HG03558 (cell line): Measurements from ENCODE around the gene ANG.
"Not testable (repeated sequence)": the region's sequence is repeated elsewhere in the genome, so short reads cannot be mapped to it uniquely, and the experiment has no call there.

Experiments used
- ATAC-seq: cut with Tn5 transposase; IDR thresholded peaks from one replicate; pipeline ENCODE4 v1.9.1; 2021; ENCODE audit warnings: moderate number of reproducible peaks; ENCODE audit not compliant: unreplicated experiment; ENCODE audit errors: extremely low read depth

The ANG gene

DNA sequence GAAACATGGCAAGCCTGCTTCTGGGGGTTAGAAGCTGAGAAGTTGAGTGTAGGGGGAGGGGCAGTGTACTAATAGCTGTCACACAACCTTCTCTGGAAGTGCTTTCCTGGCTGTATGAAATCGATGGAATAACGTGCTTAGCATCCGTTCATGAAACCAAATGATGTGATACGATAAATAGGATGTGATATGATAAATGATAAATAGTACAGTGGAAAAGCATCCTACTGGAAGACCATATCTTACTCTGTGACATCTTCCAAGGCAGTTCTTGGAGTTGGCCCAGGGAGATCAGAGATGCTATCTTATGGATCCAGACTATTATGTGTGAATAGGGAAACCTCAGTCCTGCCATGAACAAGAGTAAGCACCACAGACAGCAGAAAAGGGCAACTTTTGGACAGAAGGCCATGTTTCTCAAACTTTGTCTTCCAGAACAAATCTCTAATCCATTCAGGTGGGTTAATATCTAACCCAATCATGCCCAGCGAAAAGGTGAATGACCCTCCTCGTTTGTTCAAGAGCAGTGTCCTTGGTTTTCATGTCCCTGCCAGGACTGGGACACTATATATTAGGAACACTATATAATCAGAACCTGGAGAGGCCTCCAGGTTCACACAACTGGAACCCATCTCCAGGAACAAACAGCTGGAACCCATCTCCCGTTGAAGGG is at the start of gene ANG:
ANG (plus strand) TSS at position 598 of the 673 bp plus-strand sequence. CDS start 4,801 bp downstream, outside the sequence.
- no peak for ATAC-seq

DNA sequence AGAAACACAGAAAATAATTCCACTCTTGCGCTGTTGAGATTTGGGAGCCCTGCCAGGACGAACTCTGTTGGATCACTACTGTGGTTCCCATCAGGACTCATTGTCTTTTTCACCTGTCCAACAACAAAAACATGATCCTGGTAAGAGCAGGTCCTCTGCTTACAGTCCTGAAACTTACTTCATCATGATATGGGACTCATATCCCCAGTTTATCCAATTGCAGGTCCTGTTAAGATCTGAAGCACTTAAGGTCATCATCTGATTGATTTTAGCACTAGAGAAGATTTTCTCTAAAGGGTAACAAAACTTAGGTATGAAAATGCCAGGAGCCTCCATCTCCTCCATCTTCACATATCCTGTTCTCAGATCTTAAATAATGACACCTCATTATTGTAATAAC is 47.0 kb upstream of the ANG start, which contains the start of gene OR6S1:
OR6S1 (minus strand) TSS at position 101 of the 400 bp plus-strand sequence; CDS start at position 101, 0 bp downstream.
- no peak for ATAC-seq

DNA sequence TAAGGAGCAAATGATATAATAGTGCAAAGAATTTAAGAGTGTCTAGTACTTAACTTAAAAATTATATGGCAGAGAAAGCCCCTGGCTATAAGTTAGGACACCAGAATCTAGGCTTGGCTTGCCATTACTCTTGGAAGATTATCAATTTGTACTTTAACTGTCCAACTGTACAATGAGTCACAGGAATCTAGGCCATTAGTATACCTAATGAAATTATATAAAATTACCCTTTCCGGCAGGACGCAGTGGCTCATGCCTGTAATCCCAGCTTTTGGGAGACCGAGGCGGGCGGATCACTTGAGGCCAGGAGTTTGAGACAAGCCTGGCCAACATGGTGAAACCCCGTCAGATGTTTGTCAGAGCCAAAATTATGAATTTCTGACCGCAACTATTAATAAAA is 46.4 kb upstream of the ANG start:
- no peak for ATAC-seq

DNA sequence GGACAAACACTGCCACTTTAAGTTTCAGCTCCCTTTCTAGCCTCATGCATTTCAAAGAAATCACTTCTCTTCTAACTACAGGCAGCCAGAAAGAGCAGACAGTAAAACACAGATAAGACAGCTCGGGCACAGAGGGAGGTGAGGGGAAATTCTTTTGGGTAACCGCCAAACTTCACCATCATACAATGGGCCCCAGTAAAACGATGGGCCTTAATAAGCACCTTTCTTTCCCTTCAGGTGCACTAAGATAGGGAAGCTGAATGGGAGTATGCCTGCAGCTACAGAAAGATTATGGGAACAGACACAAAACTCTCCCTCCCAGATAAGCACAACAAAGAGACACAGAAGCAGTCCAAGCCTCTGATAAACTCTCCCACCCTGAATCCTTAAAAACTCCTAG is 45.8 kb upstream of the ANG start:
- not testable (repeated sequence) for ATAC-seq

DNA sequence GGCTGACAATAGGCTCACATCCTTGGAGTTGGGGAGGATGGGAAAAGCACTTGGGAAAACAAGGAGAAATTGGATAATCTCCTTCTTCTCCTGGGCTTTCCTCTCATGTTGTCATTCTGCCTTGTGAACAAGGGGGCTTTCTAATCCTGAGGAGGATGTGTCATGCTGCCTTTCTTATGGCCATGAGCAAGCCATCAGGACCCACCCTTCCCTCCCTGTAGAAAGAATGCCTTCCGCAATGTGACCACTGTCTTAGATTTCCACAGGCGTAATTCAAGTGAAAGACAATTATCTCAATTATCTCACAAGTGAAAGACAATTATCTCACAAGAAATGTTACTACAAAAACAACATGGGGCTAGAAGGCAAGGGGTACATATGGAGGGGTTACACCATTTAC is 44.0 kb upstream of the ANG start:
- ATAC-seq, result no peak

DNA sequence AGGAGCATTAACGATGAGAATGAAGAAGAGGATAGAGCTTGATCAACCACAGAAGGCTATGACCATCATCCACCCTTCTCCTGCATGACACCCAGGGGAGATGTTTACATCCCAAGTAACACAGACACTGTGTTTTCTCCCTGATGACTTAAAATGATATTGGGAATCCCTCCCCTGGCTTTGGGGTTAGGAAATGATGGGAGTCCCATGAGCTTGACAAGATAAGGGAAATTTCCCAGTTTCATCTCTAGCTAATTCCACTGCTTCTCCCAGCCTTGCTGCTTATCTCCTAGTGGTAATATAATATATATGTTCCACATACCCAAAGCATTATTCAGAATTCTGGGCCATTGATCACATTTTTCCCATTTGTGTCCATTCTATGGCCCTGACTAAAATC is 43.1 kb upstream of the ANG start:
- ATAC-seq, result no peak

DNA sequence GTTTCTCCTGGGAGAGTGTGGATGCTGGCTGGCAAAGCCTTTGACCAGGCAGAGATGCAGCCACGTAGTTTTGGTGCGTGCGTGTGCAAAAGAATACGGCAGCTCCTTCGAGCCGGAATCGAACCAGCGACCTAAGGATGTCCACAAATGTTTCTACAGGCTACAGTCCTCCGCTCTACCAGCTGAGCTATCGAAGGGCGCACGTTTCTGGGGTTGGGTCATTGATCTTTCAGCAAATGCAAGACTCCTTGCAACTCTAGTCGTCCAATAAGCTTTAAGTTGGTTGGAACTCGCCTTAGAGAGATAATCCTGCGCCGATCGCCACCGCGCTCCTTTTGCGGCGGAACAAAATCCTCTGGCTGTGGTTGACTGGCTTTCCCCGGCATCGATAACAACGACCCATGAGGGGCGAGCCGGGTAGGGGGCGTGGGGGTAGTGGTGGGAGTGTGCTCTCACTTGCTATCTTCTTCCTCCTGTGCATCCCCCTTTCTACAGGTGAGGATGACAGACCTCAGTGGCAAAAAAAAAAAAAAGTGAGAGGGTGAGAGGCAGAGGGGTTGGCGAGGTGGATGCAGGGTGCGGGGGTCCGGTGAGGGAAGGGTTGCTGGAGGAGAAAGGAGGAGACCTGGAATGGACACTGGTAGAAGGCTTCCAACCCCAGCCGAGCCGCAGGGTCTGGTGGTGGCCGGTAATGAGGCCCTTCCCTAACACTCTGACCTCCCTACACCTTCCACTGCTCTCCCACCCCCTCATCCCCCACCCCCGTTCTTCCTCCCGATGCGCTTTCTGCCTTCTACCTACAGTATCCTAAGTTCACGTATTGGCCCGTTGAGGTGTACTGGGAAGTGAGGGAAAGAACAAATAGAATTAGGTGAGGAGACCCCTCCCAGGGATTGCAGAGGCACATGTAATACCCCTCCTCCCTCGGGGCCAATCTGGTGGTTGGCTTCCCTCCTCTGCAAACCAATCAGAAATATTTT is 35.3 kb upstream of the ANG start:
- peak; percentile 51 for ATAC-seq

DNA sequence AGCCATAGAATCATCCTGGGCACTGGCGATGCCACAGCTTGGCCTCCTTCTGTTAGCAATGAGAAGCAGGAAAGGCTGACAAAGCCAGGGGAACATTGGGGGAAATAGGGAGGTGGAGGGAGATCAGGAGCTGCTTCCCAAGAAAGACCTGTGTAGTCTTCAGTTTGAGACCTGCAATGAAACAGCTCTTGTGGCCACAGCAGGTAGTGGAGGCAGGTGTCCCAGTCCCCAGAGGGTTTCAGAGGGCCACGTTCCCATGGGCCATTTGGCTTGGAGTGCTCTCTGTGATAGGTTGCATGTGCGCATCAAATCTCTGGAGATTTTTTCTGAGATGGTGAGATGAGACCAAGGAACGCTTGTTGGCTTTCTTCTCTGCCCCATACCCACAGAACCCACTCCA is 32.7 kb upstream of the ANG start:
- no peak for ATAC-seq

DNA sequence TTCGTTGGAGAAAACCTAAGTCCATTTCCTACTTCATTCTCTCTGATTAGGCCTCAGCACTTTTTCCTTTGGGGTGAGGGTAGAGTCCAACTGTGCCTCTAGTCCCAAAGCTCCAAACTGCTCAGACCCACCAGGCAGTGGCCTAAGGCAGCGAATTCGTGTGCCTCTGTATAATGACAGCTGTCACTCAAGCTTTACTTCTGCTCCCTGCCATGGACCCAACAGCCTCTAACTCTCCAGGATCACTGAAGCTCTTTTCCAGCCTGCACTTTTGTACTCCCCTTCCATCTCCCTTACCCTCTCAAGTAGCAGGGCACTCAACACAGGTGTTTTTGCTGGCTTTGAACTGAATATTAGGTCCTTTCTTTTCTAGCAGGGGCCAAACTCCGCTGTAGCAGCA is 32.3 kb upstream of the ANG start:
- no peak for ATAC-seq

DNA sequence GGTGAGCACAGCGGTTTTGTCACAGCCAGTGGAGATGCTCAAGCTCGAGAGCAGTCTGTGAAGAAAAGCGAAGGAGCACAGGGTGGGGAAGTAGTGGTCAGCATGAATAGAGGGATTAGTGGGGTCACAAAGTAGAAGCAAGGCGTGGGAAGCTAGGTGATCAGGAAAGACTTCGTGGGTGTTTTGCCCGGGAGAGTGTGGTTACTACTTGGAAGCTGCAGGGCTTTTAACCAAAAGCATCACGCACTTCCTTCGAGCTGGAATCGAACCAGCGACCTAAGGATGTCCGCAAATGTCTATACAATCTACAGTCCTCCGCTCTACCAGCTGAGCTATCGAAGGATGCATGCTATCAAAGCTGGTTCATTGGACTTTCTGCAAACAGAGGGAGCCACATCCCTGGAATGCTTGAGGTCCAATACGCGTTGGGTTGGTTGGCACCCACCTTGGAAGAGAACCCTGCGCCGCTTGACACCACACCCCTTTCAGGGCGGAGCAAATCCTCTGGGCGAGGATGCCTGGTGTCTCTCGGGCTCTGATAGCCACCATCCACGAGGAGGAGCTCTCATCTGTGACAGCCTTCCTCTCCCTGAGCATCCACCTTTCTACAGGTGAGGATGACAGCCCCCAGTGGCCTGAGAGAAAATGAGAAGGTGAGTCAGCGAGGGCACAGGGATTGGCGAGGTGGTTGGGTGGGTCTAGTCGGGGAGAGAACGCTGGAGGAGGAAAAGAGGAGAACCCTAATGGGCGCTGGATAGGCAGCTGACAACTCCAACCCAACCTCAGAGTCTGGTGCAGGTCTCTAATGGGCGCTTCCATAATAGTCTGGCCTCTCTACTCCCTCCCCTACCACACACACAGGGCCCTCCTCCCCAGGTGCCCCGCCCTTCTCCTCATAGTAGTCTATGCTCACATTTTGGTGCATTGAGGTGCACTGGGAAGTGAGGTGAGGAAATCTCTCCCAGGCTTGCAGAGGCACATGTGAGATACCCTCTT is 31.1 kb upstream of the ANG start:
- ATAC-seq, result no peak

DNA sequence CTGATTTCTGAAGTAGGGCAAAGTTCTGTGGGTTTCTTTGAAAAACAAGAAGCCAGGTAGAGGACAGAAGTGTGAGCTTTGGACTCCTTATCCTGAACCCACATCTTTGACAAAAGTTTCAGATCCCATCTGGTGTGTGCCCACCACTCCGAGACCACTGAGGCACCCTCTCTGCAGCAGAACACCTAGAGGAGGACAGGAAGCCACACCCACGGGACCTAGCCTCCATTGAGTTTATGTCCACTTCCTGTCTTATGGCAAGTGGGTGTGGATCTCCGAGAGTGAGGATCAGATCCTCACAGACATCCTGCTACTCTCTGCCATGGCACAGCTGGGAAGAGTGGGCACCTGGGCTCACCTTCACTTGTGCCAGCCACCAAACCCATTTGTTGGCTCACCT is 30.3 kb upstream of the ANG start:
- ATAC-seq, result no peak

DNA sequence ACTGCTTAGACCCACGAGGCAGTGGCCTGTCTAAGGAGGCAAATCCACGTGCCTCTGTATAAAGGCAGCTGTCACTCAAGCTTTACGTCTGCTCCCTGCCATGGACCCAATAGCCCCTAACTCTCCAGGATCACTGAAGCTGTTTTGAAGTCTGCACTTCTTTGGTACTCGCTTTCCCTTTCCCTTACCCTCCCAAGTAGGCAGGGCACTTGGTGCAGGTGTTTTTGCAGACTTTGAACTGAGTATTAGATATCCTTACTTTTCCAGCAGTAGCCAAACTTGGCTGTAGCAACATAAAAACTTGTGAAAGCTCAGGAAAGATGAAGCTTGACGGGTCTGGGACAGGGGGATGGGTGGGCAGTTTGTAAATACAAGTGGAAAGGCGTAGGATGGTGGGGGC is 29.2 kb upstream of the ANG start:
- ATAC-seq, result no peak

DNA sequence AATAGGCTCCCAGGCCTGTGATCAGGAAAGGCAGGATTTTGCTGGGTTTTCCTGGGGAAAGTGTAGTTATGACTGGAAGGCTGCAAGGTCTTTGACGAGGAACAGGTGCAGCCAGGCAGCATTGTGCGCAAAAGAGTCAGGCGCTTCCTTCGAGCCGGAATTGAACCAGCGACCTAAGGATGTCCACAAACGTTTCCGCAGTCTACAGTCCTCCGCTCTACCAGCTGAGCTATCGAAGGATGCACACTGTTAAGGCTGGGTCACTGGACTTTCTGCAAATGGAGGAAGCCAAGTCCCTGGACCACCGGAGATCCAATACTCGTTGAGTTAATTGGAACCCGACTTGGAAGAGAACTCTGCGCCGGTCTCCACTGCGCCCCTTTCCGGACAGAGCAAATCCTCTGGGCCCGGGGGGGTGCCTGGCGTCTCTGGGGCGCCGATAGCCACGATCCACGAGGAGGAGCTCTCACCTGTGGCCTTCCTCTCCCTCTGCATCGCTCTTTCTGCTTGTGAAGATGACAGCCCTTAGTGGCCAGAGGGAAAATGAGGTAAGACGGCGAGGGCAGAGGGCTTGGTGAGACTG is 28.7 kb upstream of the ANG start:
- no peak for ATAC-seq

DNA sequence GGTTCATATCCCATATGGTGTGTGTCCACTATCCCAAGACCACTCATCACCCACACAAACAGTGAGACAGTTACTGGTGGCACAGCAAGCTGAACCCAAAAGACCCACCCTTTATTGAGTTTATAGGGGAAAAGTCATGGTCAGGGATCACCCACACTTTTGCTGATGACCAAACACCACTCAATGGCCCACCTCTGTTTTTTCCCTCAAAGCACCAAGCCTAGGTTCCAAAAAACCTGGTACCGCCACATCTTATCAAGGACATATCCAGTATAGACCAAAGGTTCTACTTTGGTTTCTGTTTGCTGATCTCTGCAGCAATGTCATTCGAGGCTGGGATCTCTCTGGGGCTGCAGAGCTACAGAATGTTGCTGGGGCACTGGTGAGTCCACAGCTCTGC is 27.4 kb upstream of the ANG start:
- no peak for ATAC-seq

DNA sequence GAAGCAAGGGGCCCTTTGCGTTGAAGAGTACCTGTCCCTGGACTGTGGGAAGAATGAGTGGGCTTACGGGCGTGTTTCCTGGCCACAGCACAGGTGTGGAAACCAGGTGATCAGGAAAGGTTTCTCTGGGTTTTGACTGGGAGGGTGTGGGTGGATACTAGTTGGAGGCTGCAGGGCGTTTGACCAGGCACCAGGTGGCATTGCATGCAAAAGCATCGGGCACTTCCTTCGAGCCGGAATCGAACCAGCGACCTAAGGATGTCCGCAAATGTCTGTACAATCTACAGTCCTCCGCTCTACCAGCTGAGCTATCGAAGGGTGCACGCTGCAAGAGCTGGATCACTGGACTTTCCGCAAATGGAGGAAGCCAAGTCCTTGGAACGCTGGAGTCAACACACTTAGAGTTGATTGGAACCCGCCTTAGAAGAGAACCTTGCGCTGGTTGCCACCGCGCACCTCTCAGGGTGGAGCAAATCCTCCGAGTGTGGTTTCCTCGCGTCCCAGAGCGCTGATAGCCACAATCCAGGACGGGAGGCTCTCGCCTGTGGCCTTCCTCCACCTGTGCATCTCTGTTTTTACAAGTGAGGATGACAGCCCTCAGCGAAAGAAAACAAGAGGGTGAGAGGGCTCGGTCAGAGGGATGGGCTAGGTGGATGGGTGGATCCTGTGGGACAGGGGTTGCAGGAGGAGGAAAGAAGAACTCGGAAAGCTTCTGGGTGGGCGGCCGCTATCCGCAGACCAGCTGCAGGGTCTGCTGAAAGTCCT is 25.4 kb upstream of the ANG start:
- no peak for ATAC-seq

DNA sequence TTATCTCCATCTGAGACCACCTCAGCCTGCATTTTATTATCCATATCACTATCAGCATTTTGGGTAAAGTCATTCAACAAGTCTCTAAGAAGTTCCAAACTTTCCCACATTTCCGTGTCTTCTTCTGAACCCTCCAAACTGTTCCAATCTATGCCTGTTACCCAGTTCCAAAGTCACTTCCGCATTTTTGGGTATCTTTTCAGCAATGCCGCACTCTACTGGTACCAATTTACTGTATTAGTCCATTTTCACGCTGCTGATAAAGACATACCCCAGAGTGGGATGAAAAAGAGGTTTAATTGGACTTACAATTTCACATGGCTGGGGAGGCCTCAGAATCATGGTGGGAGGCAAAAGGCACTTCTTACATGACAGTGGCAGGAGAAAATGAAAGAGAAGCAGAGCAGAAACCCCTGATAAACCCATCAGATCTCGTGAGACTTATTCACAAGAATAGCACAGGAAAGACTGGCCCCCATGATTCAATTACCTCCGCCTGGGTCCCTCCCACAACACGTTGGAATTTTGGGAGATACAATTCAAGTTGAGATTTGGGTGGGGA is 22.1 kb upstream of the ANG start:
- not testable (repeated sequence) for ATAC-seq

DNA sequence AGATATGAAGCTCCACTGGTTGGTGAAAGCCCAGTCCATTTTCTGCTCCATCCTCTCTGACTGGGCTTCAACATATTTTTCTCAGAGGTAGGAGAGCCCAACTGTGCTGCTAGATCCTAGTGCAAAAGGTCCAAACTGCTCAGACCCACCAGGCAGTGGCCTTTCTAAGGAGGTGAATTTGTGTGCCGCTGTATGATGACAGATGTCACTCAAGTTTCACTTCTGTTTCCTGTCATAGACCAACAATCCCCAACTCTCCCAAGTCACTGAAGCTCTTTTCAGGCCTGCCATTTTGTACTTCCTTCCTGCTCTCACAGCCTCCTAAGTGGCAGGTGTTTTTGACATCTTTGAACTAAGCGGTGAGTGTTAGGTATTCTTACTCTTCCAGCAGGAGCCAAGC is 20.6 kb upstream of the ANG start:
- ATAC-seq, result peak; percentile 62

DNA sequence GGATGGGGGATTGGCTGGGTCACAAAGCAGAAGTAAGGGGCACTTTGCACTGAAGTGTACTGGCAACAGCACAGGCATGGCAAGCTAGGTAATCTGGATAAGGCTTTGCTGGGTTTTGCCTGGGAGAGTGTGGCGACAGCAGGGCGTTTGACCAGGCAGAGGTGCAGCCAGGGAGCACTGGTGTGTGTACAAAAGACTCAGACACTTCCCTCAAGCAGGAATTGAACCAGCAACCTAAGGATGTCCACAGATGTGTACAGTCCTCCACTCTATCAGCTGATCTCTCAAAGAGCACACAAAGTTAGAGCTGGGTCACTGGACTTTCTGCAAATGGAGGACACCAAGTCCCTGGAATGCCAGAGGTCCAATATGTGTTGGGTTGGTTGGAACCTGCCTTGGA is 19.6 kb upstream of the ANG start:
- ATAC-seq, result no peak
